NOMO-1 (cell line): Measurements from ENCODE around the gene RNASEH2A.

Experiments
- DNase-seq, 2 experiments: peaks; one replicate each; lab custom pipeline; 2025; ENCODE audit not compliant: unreplicated experiment in 2 of 2; lab: John Stamatoyannopoulos, UW

RNASEH2A gene

DNA sequence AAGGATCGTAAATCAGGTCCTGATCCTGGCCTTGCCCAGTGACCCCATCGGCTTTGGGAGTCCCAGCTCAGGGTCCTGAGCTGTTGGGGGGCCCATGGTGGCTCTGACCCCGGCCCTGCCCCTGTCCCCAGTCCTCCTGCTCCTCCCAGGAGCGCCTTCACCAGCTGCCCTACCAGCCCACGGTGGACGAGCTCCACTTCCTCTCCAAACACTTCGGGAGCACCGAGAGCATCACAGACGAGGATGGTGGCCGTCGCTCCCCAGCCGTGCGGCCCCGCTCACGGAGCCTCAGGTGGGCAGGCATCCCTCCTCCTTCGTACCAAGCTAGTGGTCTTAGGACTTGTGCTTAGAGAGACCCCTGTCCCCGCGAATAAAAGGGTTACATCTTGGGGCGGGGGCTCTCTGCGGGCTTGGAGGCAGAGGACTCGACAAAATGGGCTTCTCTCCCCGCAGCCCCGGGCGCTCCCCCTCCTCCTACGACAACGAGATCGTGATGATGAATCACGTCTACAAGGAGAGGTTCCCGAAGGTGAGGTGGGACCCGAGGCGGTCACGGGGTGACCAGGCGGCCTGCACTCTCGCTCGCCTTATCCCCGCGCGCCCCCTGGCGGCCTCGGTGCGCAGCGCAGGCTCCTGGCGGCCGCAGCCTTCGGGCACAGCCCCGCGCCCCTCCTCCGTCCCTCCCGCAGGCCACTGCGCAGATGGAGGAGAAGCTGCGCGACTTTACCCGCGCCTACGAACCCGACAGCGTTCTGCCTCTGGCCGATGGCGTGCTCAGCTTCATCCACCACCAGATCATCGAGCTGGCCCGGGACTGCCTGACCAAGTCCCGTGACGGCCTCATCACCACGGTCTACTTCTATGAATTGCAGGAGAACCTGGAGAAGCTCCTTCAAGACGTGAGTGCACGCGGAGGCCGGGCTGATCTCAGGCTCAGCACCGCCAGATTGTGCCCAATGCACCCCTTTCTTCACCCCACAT is 41.1 kb downstream of the RNASEH2A start:
- DNase-seq = peak; percentile 67 to 75

- no peak for DNase-seq
Observed at GRCh38 chr19:12856653-12857052, 50.3 kb downstream of the RNASEH2A start.

- DNase-seq = no peak
Observed at GRCh38 chr19:12858041-12858928, 51.9 kb downstream of the RNASEH2A start.

GRCh38 chr19:12859546-12859945 is 53.2 kb downstream of the RNASEH2A start:
- no peak for DNase-seq
